Large intestine (tissue), 1 donor: ENCODE results near the gene NELL1. TPM values are rescaled to one million over a fixed set of nuclear protein-coding genes. Genes with fewer than 3 reads are reported as not detected.

Experiments used
- polyA plus RNA-seq: library from polyadenylated mRNA; unstranded; fragments of 120-200 nt; gene quantifications from one replicate; pipeline ENCODE4 v1.2.1, GENCODE V29; 2013

NELL1 gene
- polyA plus RNA-seq, 1 donor: 5.1 TPM

Other genes starting within 250 kb of the NELL1 start
- 0.01 TPM for gene SLC6A5, start 70.0 kb upstream of the NELL1 start, polyA plus RNA-seq